HG02678 (cell line): Measurements from ENCODE around the gene ARMC6.
"Not testable (repeated sequence)": the region's sequence is repeated elsewhere in the genome, so short reads cannot be mapped to it uniquely, and the experiment has no call there.

Source experiments
- ATAC-seq: cut with Tn5 transposase; IDR thresholded peaks from one replicate; pipeline ENCODE4 v1.9.1; 2021; ENCODE audit warnings: mild to moderate bottlenecking, moderate library complexity; ENCODE audit not compliant: unreplicated experiment

Gene ARMC6

DNA sequence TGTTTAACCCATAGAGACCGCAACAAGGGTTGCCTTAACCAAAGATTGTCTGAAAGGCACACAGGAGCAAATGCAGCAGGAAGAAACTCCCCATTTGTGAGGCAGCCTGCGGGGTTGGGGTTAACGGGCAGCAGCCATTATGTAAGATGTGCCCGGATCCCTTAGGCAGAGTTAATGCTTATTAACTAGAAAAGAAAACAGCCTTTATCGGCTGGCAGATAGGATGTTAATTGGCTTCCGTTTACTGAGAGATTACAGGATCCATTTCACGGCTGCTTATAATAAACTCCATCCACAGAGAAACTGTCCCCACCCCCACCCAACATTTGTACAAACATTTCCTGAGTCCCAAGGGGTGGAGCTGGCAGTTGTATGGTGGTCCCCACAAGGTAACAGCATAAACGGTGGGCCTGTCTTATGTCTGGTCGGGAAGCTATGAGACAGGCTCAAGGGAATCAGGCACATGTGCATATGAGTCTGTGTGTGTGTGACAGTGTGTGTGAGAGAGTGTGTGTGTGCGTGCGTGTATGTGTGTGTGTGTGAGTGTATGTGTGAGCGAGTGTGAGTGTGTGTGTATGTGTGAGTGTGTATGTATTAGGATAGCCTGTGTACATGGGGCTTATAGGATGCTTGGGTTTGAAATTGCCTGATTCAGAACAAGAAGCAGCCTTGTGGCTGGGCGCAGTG is 40.9 kb downstream of the ARMC6 start:
- ATAC-seq = no peak

DNA sequence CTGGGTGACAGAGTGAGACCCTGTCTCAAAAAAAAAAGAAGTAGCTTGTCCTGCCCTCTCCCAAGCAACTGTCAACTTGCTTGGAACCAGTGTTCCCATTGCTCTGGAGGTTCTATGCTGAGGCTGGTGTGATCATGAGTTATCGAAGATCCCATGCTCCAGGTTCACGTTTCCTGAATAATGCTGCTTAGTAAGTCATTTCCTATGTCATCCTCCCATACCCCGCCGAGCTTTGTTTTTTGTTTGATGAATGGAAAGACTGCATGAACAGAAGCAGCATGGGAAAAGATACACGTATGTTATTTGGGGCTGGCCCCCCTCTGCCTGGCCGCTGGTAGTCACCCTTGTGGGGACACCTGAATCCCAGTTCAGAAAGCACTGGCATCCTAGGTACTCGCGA is 41.7 kb downstream of the ARMC6 start:
- no peak for ATAC-seq

- ATAC-seq = no peak
These were observed 43.1 kb downstream of the ARMC6 start for GRCh38 chr19:19076476-19076875.

DNA sequence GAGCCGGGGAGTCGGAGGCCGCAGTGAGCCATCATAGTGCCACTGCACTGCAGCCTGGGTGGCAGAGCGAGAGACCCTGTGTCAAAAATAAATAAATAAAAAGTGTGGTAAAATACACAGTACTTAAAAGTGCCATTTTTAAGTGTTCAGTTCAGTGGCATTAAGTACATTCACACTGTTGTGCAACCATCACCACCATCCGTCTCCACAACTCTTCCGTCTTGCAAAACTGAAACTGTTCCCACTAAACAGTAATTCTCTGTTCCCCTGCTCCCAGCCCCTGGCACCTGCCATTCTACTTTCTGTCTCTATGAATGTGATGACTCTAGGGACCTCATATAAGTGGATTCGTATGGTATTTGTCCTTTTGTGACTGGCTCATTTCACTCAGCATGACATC is 43.7 kb downstream of the ARMC6 start:
- no peak for ATAC-seq

GRCh38 chr19:19078801-19079200 is 45.4 kb downstream of the ARMC6 start:
- ATAC-seq = no peak

GRCh38 chr19:19079571-19079970 is 46.2 kb downstream of the ARMC6 start:
- no peak for ATAC-seq

DNA sequence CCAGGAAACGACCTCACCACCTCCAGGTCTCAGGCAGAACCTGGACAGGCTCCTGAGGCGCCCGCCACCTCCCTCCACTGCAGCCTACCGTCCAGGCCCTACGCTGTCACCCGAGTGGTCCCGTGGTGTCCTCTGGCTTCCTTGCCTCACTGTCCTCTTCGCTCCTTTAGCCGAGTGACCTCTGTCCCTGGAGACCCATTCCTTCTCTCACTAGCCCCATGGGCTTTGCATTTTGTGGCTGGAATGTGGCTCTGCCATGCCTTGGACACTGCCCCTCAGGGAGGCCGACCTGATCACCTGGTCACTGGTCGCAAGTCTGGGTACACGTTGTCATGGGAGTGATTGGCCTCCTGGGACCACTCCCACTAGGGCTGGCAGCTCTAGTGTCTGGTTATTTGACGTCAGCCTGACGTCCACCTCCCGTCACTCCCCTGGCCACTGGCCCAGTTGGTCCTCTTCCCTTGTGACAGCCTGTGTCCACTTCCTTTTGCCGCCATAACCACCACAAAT is 48.3 kb downstream of the ARMC6 start:
- no peak for ATAC-seq

DNA sequence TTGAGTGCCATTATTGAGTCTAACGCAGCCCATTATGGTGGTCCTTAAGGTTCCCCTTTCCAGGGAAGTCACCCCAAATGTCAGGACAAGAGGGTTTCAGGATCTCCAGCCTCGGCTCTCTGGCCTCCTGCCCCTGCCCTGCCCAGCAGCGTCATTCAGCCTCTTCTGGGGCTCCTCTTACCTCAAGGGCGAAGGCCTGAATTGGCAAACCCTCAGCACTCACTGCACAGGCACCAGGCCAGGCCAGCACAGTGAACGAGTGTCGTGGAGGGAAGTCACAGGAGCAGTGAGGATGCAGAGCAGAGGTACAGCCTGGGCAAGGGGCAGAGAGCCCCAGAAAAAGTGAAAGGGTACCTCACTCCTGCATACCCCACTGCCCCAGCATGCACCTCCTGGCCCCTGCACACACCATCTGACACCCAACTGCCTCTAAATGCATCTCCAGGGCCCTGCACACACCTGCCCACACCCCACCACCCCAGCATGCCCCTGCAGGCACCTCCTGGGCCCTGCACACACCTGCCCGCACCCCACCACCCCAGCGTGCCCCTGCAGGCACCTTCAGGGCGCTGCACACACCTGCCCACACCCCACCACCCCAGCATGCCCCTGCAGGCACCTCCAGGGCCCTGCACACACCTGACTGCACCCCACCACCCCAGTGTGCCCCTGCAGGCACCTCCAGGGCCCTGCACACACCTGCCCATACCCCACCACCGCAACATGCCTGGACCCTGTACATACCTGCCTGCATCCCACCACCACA is 50.2 kb downstream of the ARMC6 start:
- ATAC-seq = no peak

GRCh38 chr19:19087676-19088075 is 54.3 kb downstream of the ARMC6 start:
- ATAC-seq = no peak

DNA sequence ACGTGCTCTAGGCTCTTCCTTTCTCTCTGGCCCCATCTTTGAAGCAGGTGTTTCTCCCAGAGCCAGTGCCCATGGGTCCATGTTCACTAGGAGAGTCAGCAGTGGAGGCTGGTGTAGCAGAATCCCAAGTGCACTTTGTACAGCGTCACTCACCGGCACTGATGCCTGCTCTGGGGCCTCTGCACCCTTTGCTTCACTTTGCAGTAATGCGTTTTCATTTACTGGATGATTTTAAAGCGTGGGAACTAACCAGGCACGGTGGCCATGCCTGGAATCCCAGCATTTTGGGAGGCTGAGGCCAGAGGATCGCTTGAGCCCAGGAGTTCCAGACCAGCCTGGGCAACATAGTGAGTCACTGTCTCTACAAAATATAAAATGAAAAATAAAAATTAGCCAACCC is 61.1 kb downstream of the ARMC6 start:
- no peak for ATAC-seq

GRCh38 chr19:19095691-19096090 is 62.3 kb downstream of the ARMC6 start:
- no peak for ATAC-seq

DNA sequence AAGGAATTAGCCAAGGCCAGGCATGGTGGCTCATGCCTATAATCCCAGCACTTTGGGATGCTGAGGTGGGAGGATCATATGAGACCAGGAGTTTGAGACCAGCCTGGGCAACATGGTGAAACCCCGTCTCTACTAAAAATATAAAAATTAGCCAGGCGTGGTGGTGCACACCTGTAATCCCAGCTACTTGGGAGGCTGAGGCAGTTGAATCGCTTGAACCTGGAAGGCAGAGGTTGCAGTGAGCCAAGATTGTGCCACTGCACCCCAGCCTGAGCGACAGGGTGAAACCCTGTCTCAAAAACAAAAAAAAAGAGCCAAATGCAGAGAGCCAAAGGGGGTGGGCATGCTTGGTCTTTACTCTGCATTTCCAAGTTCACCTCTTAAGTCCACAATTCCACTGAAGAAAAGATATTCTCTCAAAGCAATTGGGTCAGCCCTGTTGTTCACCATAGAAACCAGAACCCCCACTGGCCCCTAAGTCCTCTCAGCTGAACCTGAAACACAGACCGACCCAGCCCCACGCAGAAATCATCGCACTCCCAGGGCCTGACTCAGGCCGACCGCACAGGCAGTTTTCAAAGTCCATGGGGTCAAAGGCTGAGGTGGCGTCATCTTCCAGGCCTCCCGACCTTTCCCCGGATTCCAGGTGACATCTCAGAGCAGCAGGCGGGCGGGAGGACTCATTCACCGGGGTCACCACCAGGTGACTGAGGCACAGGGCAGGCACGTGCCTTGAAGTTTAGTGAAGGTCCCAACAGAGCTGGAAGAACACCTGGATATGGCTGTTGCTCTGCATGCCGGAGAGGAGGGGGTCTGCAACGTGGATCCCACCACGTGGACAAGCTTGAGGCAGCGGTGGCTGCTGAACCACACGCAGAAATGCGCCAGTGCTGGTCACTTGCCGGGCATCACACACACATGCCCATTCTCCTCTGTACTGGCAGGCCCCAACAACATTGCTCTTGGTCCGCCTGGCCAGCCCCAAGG is 63.5 kb downstream of the ARMC6 start:
- no peak for ATAC-seq

DNA sequence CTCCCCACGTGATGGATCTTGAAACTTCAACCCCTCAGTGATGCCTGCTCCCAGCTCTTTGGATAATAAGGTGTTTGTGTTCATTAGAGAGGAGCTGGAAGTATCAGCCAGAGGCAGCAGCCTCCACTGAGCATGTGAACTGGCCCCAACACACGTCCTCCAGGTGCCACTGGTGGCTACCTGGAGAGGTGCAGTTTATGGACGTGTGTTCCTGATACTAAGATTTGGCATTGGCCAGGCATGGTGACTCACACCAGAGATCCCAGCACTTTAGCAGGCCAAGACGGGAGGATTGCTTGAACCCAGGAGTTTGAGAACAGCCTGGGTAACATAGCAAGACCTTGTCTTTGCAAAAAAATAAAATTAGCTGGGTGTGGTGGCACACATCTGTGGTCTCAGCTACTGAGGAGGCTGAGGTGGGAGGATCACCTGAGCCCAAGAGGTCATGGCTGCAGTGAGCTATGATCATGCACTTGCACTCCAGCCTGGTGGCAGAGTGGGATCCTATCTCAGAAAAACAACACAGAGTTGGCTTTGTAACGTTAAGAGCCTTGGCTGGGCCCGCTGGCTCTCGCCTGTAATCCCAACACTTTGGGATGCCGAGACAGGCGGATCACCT is 64.8 kb downstream of the ARMC6 start:
- no peak for ATAC-seq

- ATAC-seq = no peak
These were observed 65.6 kb downstream of the ARMC6 start for GRCh38 chr19:19098703-19099632.

- no peak for ATAC-seq
These were observed 68.1 kb downstream of the ARMC6 start for GRCh38 chr19:19101540-19101939.

DNA sequence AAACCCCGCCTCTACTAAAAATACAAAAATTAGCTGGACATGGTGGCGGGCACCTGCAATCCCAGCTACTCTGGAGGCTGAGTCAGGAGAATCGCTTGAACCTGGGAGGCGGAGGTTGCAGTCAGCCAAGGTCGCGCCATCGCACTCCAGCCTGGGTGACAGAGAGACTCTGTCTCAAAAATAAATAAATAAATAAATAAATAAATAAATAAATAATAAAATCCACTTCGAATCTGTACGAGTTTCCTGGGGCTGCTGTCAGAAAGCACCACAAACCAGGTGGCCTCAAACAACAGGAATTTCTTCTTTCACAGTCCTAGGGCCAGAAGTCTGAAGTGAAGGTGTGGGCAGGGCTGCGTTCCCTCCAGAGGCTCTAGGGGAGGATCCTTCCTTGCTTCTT is 69.2 kb downstream of the ARMC6 start:
- not testable (repeated sequence) for ATAC-seq

- no peak for ATAC-seq
These were observed 69.8 kb downstream of the ARMC6 start for GRCh38 chr19:19103167-19103566.

DNA sequence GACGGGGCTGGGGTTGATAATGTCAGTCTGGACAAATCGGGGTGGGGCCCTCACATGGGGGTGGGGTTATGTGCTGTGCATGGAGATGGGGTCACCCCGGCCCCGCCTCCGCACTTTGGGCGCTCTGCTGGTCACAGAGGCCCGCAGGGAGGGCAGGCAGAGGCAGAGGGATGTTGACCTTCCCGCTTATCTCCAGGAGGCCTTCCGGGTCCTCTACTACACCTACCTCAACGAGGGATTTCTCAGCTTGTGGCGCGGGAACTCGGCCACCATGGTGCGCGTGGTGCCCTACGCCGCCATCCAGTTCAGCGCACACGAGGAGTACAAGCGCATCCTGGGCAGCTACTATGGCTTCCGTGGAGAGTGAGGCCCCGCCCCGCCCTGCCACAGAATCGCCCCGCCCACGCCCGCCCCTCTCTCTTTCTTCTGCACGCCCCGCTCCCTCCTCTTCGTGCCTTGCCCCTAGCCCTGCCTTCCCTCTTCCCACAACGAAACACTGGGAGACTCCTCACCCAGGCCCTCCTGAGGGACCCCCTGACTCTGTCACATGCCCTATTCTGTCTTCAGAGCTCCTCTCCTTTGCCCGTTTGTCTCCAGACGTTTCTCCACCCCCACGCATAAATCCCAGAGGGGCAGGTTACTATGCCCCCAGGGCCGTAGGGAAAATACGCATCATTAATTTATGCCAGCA is 72.1 kb downstream of the ARMC6 start:
- ATAC-seq = no peak

- no peak for ATAC-seq
These were observed 72.7 kb downstream of the ARMC6 start for GRCh38 chr19:19106056-19106551.
